Measurements from ENCODE around the gene POLE4.

The POLE4 gene

GRCh38 chr2:74924463-74925265, 33.8 kb upstream of the POLE4 start:
- TF ChIP-seq POLR2A (IDR thresholded peaks at IDR 0.05; ENCODE audit: low read depth, low read length), result no peak
- DNase-seq (ENCODE audit: insufficient read length) (no peak), FAIRE-seq (no peak)

- TF ChIP-seq POLR2A (IDR thresholded peaks at IDR 0.05; ENCODE audit: low read depth, low read length), result no peak
- no peak for TF ChIP-seq TAF1 (IDR thresholded peaks at IDR 0.05; ENCODE audit: borderline replicate concordance, low read depth, low read length)
- TF ChIP-seq POLR2AphosphoS5 (IDR thresholded peaks at IDR 0.05; ENCODE audit: low read depth, low read length), result no peak
- DNase-seq (ENCODE audit: insufficient read length), result no peak
- FAIRE-seq, result no peak
Observed at GRCh38 chr2:74925361-74925786, 33.1 kb upstream of the POLE4 start.

GRCh38 chr2:74927621-74928020, 30.8 kb upstream of the POLE4 start:
- DNase-seq (ENCODE audit: insufficient read length) (no peak), FAIRE-seq (no peak)
- no peak for TF ChIP-seq POLR2AphosphoS5 (IDR thresholded peaks at IDR 0.05; ENCODE audit: low read depth, low read length)
- TF ChIP-seq POLR2A (IDR thresholded peaks at IDR 0.05; ENCODE audit: low read depth, low read length), result no peak
- no peak for TF ChIP-seq TAF1 (IDR thresholded peaks at IDR 0.05; ENCODE audit: borderline replicate concordance, low read depth, low read length)

DNA sequence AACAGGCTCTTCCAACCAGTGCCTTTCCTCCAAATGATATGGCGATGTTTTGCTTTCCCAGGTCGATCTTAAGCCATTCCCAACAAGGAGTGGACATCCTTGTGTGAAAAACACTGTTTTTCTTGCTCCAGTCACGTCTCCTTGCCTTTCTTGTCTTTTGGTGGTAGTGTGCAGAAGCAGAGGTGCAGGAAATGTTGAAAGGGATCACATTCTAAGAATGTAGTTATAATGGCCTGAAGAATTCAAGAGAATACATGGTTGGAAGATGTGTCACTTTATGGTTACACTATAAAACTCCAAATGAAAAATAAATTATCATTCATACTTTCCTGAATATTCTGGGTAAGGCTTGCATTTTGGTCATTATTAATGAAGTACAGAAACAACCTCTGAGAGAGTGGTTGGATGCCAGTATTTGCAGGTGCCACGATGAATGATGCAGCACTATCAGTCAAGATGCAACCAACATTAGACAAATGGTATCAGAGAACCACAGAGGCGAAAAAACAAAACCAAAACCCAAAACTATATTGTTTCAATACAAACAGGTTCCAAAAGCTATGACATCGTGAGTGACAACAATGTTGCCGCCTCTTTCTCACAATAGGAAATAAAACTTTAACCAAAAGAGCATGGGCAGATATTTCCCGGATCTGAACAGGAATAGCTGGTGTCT, 27.5 kb upstream of the POLE4 start:
- FAIRE-seq (no peak), DNase-seq (ENCODE audit: insufficient read length) (no peak)
- TF ChIP-seq POLR2A (IDR thresholded peaks at IDR 0.05; ENCODE audit: low read depth, low read length) (no peak), POLR2AphosphoS5 (IDR thresholded peaks at IDR 0.05; ENCODE audit: low read depth, low read length) (no peak), TAF1 (IDR thresholded peaks at IDR 0.05; ENCODE audit: borderline replicate concordance, low read depth, low read length) (no peak)

DNA sequence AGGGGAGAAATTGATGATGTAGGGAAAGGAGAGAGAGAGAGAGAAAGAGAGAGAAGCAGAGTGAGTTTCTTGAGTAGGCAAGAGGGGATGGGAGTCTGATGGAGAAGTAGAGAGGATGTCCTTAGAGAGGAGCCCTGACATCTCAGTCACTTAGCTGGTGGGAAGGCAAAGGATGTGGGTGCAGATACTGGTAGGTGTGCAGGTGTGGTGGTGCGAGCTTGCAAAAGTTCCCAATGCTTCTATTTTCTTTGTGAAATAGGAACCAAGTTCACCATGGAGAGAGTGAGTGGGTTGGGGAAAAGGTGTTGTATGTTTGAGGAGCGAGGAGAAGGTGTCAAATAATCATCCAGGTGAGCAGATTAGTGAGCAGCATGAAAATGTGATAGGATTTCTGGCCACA, 26.5 kb upstream of the POLE4 start:
- TF ChIP-seq POLR2A (IDR thresholded peaks at IDR 0.05; ENCODE audit: low read depth, low read length), result no peak
- TF ChIP-seq TAF1 (IDR thresholded peaks at IDR 0.05; ENCODE audit: borderline replicate concordance, low read depth, low read length), result no peak
- TF ChIP-seq POLR2AphosphoS5 (IDR thresholded peaks at IDR 0.05; ENCODE audit: low read depth, low read length), result no peak
- FAIRE-seq, result no peak
- DNase-seq (ENCODE audit: insufficient read length), result no peak

DNA sequence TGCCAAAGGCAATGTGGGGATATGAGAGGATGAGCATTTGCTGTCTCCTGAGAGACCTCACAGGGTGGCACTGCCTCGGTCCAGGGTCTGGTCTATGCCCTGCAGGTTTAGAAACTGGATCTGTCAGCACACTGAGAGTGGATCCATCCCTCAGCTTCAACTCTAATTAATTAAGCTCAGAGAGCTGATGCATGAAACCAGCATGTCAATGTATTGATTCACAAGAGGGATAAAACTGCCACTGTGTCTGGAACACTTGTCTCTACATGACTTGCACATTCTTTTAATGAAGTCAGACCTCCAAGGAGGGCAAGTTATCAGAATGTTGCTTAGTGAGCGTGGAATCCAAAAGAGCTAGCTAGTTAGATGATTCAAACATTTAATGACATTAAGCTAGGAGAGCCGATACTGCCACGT, 22.5 kb upstream of the POLE4 start:
- no peak for FAIRE-seq

DNA sequence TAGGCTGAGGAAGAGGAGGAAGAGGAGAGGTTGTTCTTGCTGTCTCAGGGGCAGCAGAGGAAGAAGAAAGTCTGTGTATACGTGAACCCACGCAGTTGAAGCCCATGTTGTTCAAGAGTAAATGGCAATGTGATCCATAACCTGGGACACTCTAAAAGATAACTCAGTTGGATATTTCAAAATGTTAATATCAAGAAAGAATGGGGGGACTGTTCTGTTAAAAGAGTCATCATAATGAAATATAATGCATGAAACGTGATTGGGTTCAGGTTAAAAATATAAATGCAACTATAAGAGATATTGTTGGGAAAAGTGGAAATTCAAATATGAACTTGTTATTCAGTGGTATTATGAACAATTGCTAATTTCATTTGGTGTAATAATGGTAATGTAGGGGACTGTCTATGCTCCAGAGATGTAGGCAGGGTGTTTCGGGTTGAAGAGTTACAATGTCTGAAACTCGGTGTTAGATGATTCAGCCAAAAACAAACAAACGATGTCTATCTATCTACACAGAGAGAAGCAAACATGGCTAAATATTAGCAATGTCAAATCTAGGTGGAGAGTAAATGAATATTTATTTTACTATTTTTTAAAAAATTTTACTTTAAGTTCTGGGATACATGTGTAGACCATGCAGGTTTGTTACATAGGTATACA, 21.1 kb upstream of the POLE4 start:
- DNase-seq (ENCODE audit: insufficient read length), result no peak
- FAIRE-seq, result no peak
- TF ChIP-seq POLR2AphosphoS5 (IDR thresholded peaks at IDR 0.05; ENCODE audit: low read depth, low read length) (no peak), POLR2A (IDR thresholded peaks at IDR 0.05; ENCODE audit: low read depth, low read length) (no peak), TAF1 (IDR thresholded peaks at IDR 0.05; ENCODE audit: borderline replicate concordance, low read depth, low read length) (no peak)

More for the DNA sequence above, 22.5 kb upstream of the POLE4 start:
- no peak for DNase-seq (ENCODE audit: insufficient read length)
- TF ChIP-seq POLR2AphosphoS5 (IDR thresholded peaks at IDR 0.05; ENCODE audit: low read depth, low read length) (no peak), TAF1 (IDR thresholded peaks at IDR 0.05; ENCODE audit: borderline replicate concordance, low read depth, low read length) (no peak), POLR2A (IDR thresholded peaks at IDR 0.05; ENCODE audit: low read depth, low read length) (no peak)

DNA sequence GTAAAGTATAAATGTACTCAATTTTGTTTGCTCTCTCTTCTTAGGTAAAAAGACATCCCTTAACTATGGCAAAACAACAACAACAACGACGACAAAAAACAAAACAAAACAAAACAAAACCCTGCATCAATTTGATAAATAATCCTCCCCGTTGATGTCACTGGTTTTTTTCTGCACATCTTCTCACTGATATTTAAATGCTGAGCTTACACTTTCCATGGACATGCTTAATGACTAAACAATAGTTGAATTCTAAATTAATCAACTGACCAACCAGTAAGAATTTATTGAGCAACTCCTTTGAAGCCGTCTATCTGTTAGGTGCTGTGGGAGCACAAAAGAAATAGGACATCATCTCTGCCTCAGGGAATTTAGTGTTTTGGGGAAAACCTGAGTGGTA, 20.2 kb upstream of the POLE4 start:
- FAIRE-seq, result no peak
- TF ChIP-seq POLR2A (IDR thresholded peaks at IDR 0.05; ENCODE audit: low read depth, low read length), result no peak
- no peak for TF ChIP-seq TAF1 (IDR thresholded peaks at IDR 0.05; ENCODE audit: borderline replicate concordance, low read depth, low read length)
- no peak for TF ChIP-seq POLR2AphosphoS5 (IDR thresholded peaks at IDR 0.05; ENCODE audit: low read depth, low read length)
- DNase-seq (ENCODE audit: insufficient read length), result no peak

GRCh38 chr2:74939919-74940812, 18.3 kb upstream of the POLE4 start:
- FAIRE-seq (no peak), DNase-seq (ENCODE audit: insufficient read length) (no peak)
- TF ChIP-seq POLR2AphosphoS5 (IDR thresholded peaks at IDR 0.05; ENCODE audit: low read depth, low read length) (no peak), TAF1 (IDR thresholded peaks at IDR 0.05; ENCODE audit: borderline replicate concordance, low read depth, low read length) (no peak), POLR2A (IDR thresholded peaks at IDR 0.05; ENCODE audit: low read depth, low read length) (no peak)

DNA sequence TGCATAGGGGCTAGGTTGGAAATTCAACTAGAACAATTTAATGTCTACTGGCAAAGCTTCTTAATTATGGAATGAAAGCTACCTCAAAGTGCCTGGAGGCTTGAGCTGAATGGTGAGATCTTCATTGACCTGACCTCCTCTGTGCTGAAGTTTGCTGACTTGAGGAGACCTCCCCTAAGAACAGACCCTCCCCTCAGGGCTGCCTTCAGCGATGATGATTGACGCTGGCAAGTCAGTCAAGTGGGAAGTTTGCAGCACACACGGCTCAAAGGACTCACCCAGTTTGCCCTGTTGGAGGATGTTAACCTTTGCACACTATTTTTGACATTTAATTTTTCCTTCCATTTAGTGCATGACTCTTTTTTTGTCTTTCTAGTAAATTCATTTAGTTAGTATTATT, 17.2 kb upstream of the POLE4 start:
- FAIRE-seq, result no peak
- no peak for TF ChIP-seq POLR2AphosphoS5 (IDR thresholded peaks at IDR 0.05; ENCODE audit: low read depth, low read length)
- no peak for TF ChIP-seq POLR2A (IDR thresholded peaks at IDR 0.05; ENCODE audit: low read depth, low read length)
- TF ChIP-seq TAF1 (IDR thresholded peaks at IDR 0.05; ENCODE audit: borderline replicate concordance, low read depth, low read length), result no peak
- DNase-seq (ENCODE audit: insufficient read length), result no peak

- FAIRE-seq (no peak), DNase-seq (ENCODE audit: insufficient read length) (no peak)
- TF ChIP-seq POLR2A (IDR thresholded peaks at IDR 0.05; ENCODE audit: low read depth, low read length) (no peak), TAF1 (IDR thresholded peaks at IDR 0.05; ENCODE audit: borderline replicate concordance, low read depth, low read length) (no peak), POLR2AphosphoS5 (IDR thresholded peaks at IDR 0.05; ENCODE audit: low read depth, low read length) (no peak)
Observed at GRCh38 chr2:74942263-74942662, 16.2 kb upstream of the POLE4 start.
